DND-41 (cell line): Measurements from ENCODE around the gene TBC1D32.

ENCODE experiments used
- CTCF ChIP-seq: IDR thresholded peaks from 2 replicates; pipeline ENCODE4 v1.5.1; 2012; ENCODE audit warnings: borderline replicate concordance, low read length, moderate library complexity, mild to moderate bottlenecking; ENCODE audit not compliant: poor library complexity, severe bottlenecking; ENCODE audit errors: extremely low read depth
- EZH2 ChIP-seq: IDR thresholded peaks from 3 replicates; pipeline ENCODE4 v1.6.1; 2012; ENCODE audit warnings: borderline replicate concordance, low read depth, mild to moderate bottlenecking, moderate library complexity, low read length, inconsistent platforms; ENCODE audit not compliant: severe bottlenecking

DNA sequence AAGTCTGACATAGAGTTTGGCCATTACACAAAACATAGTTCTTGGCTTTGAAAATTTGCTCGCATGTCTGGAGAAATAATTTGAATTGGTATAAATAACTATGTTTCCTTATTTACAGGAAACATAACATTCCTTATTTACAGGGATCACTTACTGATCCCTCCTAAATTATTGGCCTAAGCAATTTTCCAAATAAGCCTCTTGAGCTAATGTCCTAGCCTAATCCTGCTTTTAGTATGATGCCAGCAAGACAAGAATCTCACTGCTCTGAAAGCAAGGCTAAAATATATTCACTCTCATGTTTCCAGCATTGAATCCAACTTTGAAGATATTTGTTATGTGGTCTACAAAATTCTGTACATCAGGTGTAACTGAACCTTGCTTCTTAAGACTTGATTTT is 4.1 kb upstream of the TBC1D32 start:
- no peak for TF ChIP-seq CTCF
- no peak for TF ChIP-seq EZH2
